ENCODE data around the gene OSBP2.
"Not testable (repeated sequence)": the region's sequence is repeated elsewhere in the genome, so short reads cannot be mapped to it uniquely, and the experiment has no call there.

DNA sequence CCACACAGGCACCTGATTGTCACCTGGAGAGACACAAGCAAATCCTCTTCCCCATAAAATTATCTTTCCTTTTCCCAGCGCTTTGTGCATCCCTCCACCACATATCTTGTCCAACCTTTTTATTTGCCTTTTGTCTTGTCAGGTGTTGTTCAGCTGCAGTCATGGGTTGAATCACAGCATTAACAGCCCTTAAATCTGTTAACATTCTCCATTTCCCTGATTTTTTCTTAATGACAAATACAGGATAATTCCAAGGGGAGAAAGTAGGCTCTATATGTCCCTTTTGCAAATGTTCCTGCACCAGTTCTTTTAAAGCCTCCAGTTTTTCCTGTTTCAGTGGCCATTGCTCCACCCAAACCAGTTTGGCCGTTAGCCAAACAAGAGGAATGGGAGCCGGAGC lies 18.1 kb upstream of the OSBP2 start:
- TF ChIP-seq, protein P1, sequence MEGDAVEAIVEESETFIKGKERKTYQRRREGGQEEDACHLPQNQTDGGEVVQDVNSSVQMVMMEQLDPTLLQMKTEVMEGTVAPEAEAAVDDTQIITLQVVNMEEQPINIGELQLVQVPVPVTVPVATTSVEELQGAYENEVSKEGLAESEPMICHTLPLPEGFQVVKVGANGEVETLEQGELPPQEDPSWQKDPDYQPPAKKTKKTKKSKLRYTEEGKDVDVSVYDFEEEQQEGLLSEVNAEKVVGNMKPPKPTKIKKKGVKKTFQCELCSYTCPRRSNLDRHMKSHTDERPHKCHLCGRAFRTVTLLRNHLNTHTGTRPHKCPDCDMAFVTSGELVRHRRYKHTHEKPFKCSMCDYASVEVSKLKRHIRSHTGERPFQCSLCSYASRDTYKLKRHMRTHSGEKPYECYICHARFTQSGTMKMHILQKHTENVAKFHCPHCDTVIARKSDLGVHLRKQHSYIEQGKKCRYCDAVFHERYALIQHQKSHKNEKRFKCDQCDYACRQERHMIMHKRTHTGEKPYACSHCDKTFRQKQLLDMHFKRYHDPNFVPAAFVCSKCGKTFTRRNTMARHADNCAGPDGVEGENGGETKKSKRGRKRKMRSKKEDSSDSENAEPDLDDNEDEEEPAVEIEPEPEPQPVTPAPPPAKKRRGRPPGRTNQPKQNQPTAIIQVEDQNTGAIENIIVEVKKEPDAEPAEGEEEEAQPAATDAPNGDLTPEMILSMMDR (IDR thresholded peaks at IDR 0.05), result not testable (repeated sequence)
- TF ChIP-seq POLR2A (IDR thresholded peaks at IDR 0.05), result not testable (repeated sequence)
